Endometrial microvascular endothelial cells (primary cell): Measurements from ENCODE around the gene TSPAN16. TPM values are rescaled to one million over a fixed set of nuclear protein-coding genes. Genes with fewer than 3 reads are reported as not detected.

Experiments
- in situ Hi-C: cut with HindIII; loops from 2 replicates; pipeline ENCODE4 v1.10.0; 2017; ENCODE audit warnings: low sequenced_read_pairs, low pct_unique_long_range_greater_than_20kb; ENCODE audit errors: inconsistent ontology term
- total RNA-seq: library from RNA; depleted of rRNA; stranded (reverse); fragments of >200 nt; gene quantifications from one replicate; pipeline ENCODE4 v1.2.3, GENCODE V29; 2015; ENCODE audit errors: inconsistent ontology term

TSPAN16 gene
- total RNA-seq, 1 donor from 2014 or later: not detected

GRCh38 chr19:11267316-11268085 lies 28.5 kb upstream of the TSPAN16 start:
- in situ Hi-C loops: no loop called here

- in situ Hi-C loops: no loop called here
These were observed 27.1 kb upstream of the TSPAN16 start for GRCh38 chr19:11268783-11269267.

DNA sequence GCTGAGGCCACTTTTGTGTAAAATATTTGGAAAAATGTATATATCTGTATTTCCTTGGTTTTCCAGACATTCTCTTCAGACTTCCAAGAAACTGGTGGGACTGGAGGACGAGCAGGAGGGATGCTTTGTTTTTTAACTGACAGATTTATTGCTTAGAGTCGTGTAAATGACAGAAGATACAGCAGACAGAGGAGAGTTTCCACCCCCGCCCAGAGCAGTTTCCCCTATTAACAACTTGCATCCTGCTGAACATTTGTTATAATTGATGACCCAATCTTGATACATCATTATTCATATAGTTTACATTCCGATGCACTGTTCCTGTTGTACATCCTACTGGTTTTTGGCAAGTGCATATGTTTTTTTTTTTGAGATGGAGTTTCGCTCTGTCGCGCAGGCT lies 26.6 kb upstream of the TSPAN16 start:
- in situ Hi-C loops: no loop called here

- in situ Hi-C loops: no loop called here
These were observed 22.7 kb upstream of the TSPAN16 start for GRCh38 chr19:11273296-11273695.

DNA sequence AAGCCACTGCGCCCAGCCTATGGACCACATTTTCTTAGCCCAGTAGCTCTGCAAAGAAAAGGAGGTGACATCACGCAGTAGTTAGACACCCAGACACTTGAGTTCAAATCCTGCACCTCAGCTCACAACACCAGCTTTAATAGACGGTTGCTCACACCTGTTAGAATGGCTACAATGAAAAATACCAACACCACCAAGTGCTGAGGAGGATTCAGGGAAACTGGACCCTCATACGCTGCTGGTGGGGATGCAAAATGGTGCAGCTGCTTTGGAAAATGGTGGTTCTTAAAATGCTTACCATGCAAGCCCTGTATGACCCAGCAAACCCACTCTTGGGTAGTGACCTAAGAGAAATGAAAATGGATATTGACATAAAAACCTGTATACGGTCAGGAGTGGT lies 22.0 kb upstream of the TSPAN16 start:
- in situ Hi-C loops: no loop called here

- in situ Hi-C loops: no loop called here
These were observed 21.4 kb upstream of the TSPAN16 start for GRCh38 chr19:11274533-11275086.

GRCh38 chr19:11278670-11279069 lies 17.3 kb upstream of the TSPAN16 start:
- in situ Hi-C loops: no loop called here

DNA sequence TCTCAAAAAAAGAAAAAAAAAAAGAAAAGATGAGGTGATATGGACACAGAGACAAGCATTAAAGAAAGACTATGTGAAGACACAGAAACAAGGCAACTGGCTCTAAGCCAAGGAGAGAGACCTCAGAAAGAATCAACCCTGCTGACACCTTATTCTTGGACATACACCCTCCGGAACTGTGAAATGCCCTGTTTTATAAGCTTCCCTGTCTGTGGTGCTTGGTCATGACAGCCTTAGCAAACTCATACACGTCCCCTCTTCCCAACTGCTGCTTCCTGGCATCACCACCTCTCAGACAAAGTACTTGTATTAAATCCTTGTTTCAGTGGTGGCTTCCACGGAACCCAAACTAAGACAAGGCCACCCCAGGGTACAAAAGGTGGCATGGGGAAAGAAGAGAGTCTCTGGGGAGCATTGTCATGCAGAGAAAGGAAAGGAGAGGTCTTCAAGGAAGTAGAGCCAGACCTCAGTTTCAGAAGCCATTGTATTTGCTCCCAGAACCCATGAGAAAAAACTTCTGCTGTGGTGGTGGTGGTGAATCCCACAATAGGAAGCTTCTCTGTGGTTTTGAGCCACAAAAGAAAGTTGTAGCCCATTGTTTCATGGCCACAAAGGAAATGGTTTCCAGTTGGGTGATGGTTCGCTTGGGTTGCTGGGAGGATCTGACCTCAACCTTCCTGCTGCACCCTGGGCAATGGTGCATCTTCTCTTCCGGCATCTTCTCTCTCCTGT lies 16.3 kb upstream of the TSPAN16 start:
- in situ Hi-C loops: no loop called here

DNA sequence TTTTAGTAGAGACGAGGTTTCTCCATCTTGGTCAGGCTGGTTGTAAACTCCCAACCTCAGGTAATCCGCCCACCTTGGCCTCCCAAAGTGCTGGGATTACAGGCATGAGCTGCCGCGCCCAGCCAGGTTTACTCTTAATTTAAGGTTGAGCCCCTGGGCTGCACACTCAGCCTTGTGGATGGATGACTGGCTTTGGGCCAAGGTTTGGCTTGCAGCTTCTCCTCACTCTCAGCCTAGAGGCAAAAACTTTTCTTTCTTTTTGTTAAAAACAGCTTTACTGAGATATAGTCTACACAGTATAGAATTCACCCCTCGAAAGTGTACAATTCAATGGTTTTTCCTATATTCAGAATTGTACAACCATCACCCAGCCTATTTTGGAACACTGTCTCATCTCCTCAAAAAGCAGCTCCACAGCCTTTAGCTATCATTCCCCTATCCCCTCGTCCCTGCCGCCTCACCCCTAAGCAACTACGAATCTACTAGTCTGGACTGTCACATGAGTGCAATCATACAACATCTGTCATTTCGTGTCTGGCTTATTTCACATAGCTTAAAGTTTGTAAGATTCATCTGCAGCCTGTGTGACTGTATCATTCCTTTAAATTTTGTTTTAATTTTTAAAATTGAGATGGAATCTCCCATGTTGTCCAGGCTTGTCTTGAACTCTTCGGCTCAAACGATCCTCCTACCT lies 14.5 kb upstream of the TSPAN16 start:
- in situ Hi-C loops: no loop called here

GRCh38 chr19:11284515-11284914 lies 11.4 kb upstream of the TSPAN16 start:
- in situ Hi-C loops: no loop called here

GRCh38 chr19:11286312-11286974 lies 9.5 kb upstream of the TSPAN16 start:
- in situ Hi-C loops: no loop called here

DNA sequence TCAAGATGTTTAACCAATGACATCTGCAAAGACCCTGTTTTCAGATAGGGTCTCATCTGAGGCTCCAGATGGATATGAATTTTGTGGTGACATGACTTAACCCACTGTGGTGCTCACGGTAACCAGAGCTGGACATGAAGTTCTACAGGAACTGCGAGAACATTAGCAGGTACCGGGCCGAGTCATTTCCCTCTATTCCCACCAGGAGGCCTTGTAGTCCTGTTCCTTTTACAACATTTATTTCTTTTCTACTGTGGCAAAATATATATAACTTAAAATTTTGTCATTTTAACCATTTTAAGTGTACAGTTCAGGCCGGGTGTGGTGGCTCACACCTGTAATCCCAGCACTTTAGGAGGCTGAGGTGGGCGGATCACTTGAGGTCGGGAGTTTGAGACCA lies 7.6 kb upstream of the TSPAN16 start:
- in situ Hi-C loops: no loop called here

GRCh38 chr19:11290256-11290655 lies 5.7 kb upstream of the TSPAN16 start:
- in situ Hi-C loops: no loop called here

- in situ Hi-C loops: no loop called here
These were observed 4.5 kb upstream of the TSPAN16 start for GRCh38 chr19:11291415-11291814.

DNA sequence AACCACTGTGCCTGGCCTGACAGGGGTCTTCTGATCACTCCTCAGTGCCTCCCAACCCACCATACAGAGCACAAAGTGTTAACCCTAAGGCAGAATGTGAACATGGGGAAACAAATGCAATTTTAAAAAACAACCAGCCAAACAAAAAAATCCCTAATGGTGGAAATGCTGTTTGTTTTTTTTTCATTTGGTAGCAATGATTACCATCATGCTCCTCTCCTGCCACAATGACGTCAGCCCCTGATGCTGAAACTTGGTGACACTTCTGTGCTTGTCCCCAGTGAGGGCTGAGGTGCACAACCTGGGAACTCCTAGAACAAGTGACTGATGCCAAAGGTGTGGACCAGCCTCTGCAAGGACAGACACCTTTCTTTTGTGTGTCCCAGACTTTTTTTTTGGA lies 4.0 kb upstream of the TSPAN16 start:
- in situ Hi-C loops: no loop called here

- in situ Hi-C loops: no loop called here
These were observed 2.2 kb upstream of the TSPAN16 start for GRCh38 chr19:11293433-11294389.

DNA sequence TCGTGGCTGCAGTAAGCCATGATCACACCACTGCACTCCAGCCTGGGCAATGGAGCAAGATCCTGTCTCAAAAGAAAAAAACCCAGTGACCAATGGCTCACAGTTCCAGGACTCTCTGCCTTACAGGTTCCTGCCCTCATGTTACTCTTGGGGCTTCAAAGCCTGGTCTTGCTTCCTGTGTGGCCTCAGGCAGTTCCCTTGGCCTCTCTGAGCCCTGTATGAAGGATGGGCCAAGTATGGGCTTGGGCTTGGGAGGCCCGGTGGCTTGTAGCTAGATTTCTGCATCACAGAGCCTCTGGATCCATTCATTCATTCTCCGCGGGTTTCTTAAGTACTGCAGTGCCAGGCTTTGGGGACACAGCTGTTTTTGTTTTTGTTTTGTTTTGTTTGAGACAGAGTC lies 780 bp upstream of the TSPAN16 start:
- in situ Hi-C loops: no loop called here

DNA sequence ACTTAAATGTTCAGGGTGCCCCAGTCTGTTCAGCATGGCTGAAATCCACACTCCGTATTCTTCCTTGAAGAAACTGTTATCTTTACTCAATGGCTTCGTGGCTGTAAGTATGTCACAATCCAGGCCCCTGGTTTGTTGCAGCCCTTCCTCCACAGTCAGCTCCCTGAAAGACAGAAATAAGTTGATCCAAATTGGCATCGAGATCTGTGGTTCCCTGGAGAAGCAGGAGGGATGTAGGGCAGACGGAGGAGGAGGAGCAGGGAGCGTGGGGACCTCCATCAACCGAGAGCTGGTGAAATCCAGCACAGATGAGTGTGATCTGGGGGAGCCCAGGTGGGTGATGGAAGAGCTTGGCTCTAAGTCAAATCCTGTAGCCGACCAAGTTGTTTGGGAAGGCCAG lies 304 bp downstream of the TSPAN16 start:
- in situ Hi-C loops: no loop called here
